Panc1 (cell line): ENCODE data around the gene BDH2. TPM values are rescaled to one million over a fixed set of nuclear protein-coding genes. Genes with fewer than 3 reads are reported as not detected.

ENCODE experiments used
- ATAC-seq: fragments of 200-7000 bp; cut with Tn5 transposase; 2 replicates; pipeline ENCODE4 v1.9.1; 2020; ENCODE audit warnings: mild to moderate bottlenecking, moderate library complexity
- Bru-seq: library from RNA; stranded (reverse); fragments of 400-500 nt; gene quantifications from one replicate; lab custom pipeline; 2021; lab: Mats Ljungman, UMichigan
- BruChase-seq, 2 experiments: library from RNA; stranded (reverse); fragments of 400-500 nt; gene quantifications; one replicate each; lab custom pipeline; 2021; lab: Mats Ljungman, UMichigan
- BruUV-seq: library from RNA; stranded (reverse); fragments of 400-500 nt; replicated peaks from 2 replicates; lab custom pipeline; 2021; lab: Mats Ljungman, UMichigan
- CTCF ChIA-PET: fragments of 300-600 bp; sonication (Branson Sonifier 250); formaldehyde crosslinking; loops from one replicate; lab custom pipeline; 2022; ENCODE audit warnings: antibody characterized with exemption; lab: Charles Lee
- POLR2A ChIA-PET: fragments of 300-600 bp; sonication (Branson Sonifier 250); formaldehyde crosslinking; loops from one replicate; lab custom pipeline; 2022; ENCODE audit warnings: antibody characterized with exemption; lab: Charles Lee
- DNase-seq: peaks from one replicate; pipeline ENCODE4 v3.0.0-alpha.2; 2010; ENCODE audit warnings: low read depth, low spot score
- H3K27ac ChIP-seq: 2 replicates; pipeline ENCODE4 v1.5.1; 2011; ENCODE audit warnings: mild to moderate bottlenecking, low read length, inconsistent platforms
- H3K27me3 ChIP-seq: fragments of 200-500 bp; sonication (Bioruptor generic); 2 replicates; pipeline ENCODE4 v1.6.0; 2014; ENCODE audit warnings: low read length, inconsistent platforms; ENCODE audit not compliant: control insufficient read depth, insufficient read depth
- H3K36me3 ChIP-seq: fragments of 200-500 bp; sonication (Bioruptor generic); 2 replicates; pipeline ENCODE4 v1.5.1; 2014; ENCODE audit warnings: inconsistent platforms, mild to moderate bottlenecking, low read length, moderate library complexity; ENCODE audit not compliant: control insufficient read depth, insufficient read depth
- H3K4me1 ChIP-seq: 2 replicates; pipeline ENCODE4 v1.5.1; 2011; ENCODE audit warnings: inconsistent platforms, mild to moderate bottlenecking, low read length, moderate library complexity; ENCODE audit not compliant: control insufficient read depth, insufficient read depth
- H3K4me3 ChIP-seq, 2 experiments: 2 replicates each; pipeline ENCODE4 v1.5.1; 2011 to 2012; ENCODE audit warnings: low read depth in 2 of 2, low read length in 2 of 2, mild to moderate bottlenecking in 2 of 2, inconsistent platforms in 1 of 2, moderate library complexity in 1 of 2
- H3K9me3 ChIP-seq: fragments of 200-500 bp; sonication (Bioruptor generic); 2 replicates; pipeline ENCODE4 v1.5.1; 2014; ENCODE audit warnings: low read depth, mild to moderate bottlenecking, inconsistent platforms, low read length, moderate library complexity; ENCODE audit not compliant: control insufficient read depth, insufficient read depth
- SIN3A ChIP-seq: IDR thresholded peaks from 2 replicates; pipeline ENCODE4 v1.6.1; 2012; ENCODE audit warnings: low read depth, mild to moderate bottlenecking, low read length, moderate library complexity, borderline replicate concordance; ENCODE audit not compliant: insufficient read depth
- in situ Hi-C: cut with HindIII; loops from 2 replicates; pipeline ENCODE4 v1.10.0; 2016; ENCODE audit warnings: low sequenced_read_pairs, low pct_unique_long_range_greater_than_20kb
- intact Hi-C: fragments of 100-400 bp; cut with micrococcal nuclease; formaldehyde crosslinking; loops from one replicate; pipeline ENCODE4 v1.10.0; 2022; ENCODE audit not compliant: unreplicated experiment
- long read RNA-seq: library from polyadenylated mRNA; unstranded; transcript quantifications from one replicate; pipeline ENCODE4 v2.0.0, GENCODE V29; 2021; ENCODE audit not compliant: unreplicated experiment
- polyA plus RNA-seq: library from polyadenylated mRNA; unstranded; fragments of >200 nt; gene quantifications from one replicate; pipeline ENCODE4 v1.2.1, GENCODE V29; 2012; ENCODE audit warnings: missing spikeins; ENCODE audit not compliant: insufficient read length
- total RNA-seq: library from RNA; stranded (reverse); gene quantifications from one replicate; pipeline ENCODE4 v1.2.1, GENCODE V29; 2021; ENCODE audit not compliant: unreplicated experiment
- TF ChIP-seq, protein P1 (sequence below), 2 experiments: IDR thresholded peaks; 2 replicates each; pipeline ENCODE4 v1.6.1; 2011 to 2012; ENCODE audit warnings: low read depth in 2 of 2, control low read depth in 1 of 2, low read length in 1 of 2, mild to moderate bottlenecking in 1 of 2, moderate library complexity in 1 of 2; ENCODE audit not compliant: insufficient read depth in 1 of 2
- TF ChIP-seq, protein P2 (sequence below): fragments of 450-650 bp; IDR thresholded peaks from 2 replicates; pipeline ENCODE4 v1.5.1; 2017; ENCODE audit warnings: mild to moderate bottlenecking

Gene BDH2
- 0.98 TPM for total RNA-seq
- polyA plus RNA-seq = 1.7 TPM
- Bru-seq, nascent RNA = percentile 40 among the genes with signal in this experiment
- BruChase-seq, experiment 1, labeled RNA remaining after a 2-hour chase = percentile 38 among the genes with signal in this experiment
- percentile 30 among the genes with signal in this experiment for BruChase-seq, experiment 2, labeled RNA remaining after a 6-hour chase
- long read RNA-seq, partial matches to known transcripts = 0 of 2 reads
- long read RNA-seq, other reads (novel, unspliced or antisense) = 1 of 2 reads

DNA sequence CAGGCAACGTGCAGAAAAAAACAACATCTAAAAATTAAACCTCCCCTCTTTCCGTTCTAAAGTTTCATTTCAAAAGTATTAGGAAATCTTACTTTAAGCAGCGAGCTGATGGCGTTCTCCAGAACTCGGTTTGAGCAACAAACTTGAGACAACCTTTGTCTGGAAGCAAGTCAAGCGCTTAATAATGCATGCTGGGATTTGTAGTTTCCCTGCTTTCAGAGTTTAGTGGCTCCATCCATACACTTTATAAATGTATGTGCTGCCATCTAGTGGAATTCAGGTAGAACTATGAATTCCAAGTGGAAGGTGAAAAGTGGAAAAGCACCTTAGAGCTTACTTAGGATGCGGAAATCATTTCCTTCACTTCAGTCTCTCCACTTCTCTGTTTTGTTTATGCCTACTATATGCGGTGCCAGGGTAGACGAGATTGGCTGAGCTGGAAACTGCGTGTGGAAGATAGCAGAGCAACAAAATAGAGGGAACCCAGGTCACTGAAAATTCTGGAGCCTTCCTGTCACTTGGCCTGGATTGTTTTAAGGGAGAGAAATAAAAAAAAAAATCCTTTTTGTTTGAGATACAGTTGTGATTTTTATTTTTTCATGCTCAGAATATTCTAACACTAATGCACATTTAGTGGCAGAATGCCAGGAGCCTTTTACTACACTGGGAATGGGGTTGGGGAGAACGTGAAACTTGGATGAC lies at the start of gene BDH2:
Gene BDH2, minus strand, starts transcription at position 144 of the 702 bp plus-strand sequence. CDS start 3,580 bp downstream, outside the sequence.
- H3K4me3 ChIP-seq = peak within 1 kb of the TSS; percentile 35 to 47
- ATAC-seq = peak; percentile 91
- intact Hi-C loops = loop anchor here (5.0 to 10.0 kb wide), 2 partner anchors 478 to 675 kb away; no protein-coding TSS in a partner anchor
- in situ Hi-C loops = no loop called here
- no peaks in the 10 kb centered on the region; the same call in 1 of the 2 replicates for H3K4me1 ChIP-seq
- no peak for DNase-seq
- ChIA-PET CTCF (interaction anchor here (1.1 kb wide), 1 partner anchor 479 kb away, joined by 3 read pairs; no protein-coding TSS in a partner anchor), POLR2A (no interaction called here)
- TF ChIP-seq, protein P1, sequence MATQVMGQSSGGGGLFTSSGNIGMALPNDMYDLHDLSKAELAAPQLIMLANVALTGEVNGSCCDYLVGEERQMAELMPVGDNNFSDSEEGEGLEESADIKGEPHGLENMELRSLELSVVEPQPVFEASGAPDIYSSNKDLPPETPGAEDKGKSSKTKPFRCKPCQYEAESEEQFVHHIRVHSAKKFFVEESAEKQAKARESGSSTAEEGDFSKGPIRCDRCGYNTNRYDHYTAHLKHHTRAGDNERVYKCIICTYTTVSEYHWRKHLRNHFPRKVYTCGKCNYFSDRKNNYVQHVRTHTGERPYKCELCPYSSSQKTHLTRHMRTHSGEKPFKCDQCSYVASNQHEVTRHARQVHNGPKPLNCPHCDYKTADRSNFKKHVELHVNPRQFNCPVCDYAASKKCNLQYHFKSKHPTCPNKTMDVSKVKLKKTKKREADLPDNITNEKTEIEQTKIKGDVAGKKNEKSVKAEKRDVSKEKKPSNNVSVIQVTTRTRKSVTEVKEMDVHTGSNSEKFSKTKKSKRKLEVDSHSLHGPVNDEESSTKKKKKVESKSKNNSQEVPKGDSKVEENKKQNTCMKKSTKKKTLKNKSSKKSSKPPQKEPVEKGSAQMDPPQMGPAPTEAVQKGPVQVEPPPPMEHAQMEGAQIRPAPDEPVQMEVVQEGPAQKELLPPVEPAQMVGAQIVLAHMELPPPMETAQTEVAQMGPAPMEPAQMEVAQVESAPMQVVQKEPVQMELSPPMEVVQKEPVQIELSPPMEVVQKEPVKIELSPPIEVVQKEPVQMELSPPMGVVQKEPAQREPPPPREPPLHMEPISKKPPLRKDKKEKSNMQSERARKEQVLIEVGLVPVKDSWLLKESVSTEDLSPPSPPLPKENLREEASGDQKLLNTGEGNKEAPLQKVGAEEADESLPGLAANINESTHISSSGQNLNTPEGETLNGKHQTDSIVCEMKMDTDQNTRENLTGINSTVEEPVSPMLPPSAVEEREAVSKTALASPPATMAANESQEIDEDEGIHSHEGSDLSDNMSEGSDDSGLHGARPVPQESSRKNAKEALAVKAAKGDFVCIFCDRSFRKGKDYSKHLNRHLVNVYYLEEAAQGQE (IDR thresholded peaks at IDR 0.05; ENCODE audit: insufficient read depth in 1 of 2, low read depth in 2 of 2, low read length in 1 of 2) = no peak
- TF ChIP-seq, protein P2, sequence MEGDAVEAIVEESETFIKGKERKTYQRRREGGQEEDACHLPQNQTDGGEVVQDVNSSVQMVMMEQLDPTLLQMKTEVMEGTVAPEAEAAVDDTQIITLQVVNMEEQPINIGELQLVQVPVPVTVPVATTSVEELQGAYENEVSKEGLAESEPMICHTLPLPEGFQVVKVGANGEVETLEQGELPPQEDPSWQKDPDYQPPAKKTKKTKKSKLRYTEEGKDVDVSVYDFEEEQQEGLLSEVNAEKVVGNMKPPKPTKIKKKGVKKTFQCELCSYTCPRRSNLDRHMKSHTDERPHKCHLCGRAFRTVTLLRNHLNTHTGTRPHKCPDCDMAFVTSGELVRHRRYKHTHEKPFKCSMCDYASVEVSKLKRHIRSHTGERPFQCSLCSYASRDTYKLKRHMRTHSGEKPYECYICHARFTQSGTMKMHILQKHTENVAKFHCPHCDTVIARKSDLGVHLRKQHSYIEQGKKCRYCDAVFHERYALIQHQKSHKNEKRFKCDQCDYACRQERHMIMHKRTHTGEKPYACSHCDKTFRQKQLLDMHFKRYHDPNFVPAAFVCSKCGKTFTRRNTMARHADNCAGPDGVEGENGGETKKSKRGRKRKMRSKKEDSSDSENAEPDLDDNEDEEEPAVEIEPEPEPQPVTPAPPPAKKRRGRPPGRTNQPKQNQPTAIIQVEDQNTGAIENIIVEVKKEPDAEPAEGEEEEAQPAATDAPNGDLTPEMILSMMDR = peak; percentile 72
- no TSS peak for BruUV-seq
- no peaks in the 10 kb centered on the region for H3K9me3 ChIP-seq
- H3K27ac ChIP-seq = peak within 1 kb of the TSS; percentile 54; the same call in 1 of the 2 replicates
- H3K27me3 ChIP-seq = no peaks in the 10 kb centered on the region
- no peaks in the 10 kb centered on the region for H3K36me3 ChIP-seq

DNA sequence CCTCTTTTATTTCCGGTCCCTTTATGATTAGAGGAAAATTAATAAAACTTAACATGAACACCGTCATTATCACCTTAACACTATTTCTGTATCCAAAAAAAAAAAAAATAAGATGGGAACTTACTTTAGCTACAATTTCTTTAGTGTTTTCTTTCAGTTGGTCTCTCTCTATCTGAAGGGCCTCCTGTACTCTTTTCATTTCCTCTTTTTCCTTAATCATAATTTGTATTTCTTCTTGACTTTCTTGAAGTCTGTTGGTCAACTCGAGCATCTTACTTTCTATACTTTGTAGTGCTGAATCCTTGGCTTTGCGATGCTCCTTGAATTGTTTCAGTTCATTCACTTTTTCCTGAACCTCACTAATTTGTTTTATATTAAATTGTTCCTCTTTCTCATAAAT lies 45.3 kb upstream of the BDH2 start:
- ChIA-PET CTCF (no interaction called here), POLR2A (no interaction called here)
- no TSS peak for BruUV-seq
- Histone ChIP-seq H3K27me3 (no peaks in the 10 kb centered on the region), H3K27ac (no peak overlapping the region), H3K4me1 (no peaks in the 10 kb centered on the region), H3K9me3 (no peaks in the 10 kb centered on the region), H3K4me3 (no peak overlapping the region), H3K36me3 (peaks cover 24% of the 10 kb centered on the region)
- in situ Hi-C loops (no loop called here), intact Hi-C loops (no loop called here)
- TF ChIP-seq, protein P2 = no peak
- no peak for TF ChIP-seq SIN3A
- ATAC-seq (no peak), DNase-seq (no peak)
